SK-N-MC (cell line): ENCODE measurements around the gene LIME1.

Source experiments
- EZH2 ChIP-seq: fragments of 200-600 bp; sonication (generic); IDR thresholded peaks from one replicate; pipeline ENCODE4 v1.6.1; 2017; ENCODE audit warnings: antibody characterized with exemption
- POLR2AphosphoS5 ChIP-seq: IDR thresholded peaks from 2 replicates; pipeline ENCODE4 v1.6.1; 2012; ENCODE audit warnings: mild to moderate bottlenecking, low read depth, low read length, borderline replicate concordance

DNA sequence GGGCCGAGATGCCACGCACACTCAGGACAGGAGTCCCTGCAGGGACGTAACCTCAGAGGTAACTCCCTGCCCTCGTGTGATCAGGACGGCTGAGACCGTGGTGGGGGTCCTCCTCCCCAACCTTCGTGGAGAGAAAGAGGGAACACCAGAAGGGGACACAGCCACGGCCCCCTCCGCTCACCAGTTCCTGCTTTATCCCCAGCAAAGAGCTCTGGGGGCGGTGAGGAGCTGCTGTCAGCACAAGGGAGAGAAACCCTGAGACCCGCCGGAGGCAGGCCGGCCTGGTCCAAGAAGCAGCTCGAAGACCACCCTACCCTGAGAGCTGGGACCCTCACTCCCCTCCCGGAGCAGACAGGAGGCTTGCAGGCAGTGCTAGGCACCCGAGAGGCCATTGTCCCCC, 47.5 kb downstream of the LIME1 start:
- TF ChIP-seq POLR2AphosphoS5 (no peak), EZH2 (no peak)
